BE2C (cell line): ENCODE measurements around the gene SCAMP4.

Experiments used
- DNase-seq: peaks from one replicate; pipeline ENCODE4 v3.0.0-alpha.2; 2020
- H3K27me3 ChIP-seq: fragments of 250-450 bp; sonication (Bioruptor Pico); 2 replicates; pipeline ENCODE4 v1.5.1; 2020; ENCODE audit warnings: mild to moderate bottlenecking
- H3K36me3 ChIP-seq: fragments of 250-450 bp; sonication (Bioruptor Pico); 2 replicates; pipeline ENCODE4 v1.5.1; 2020; ENCODE audit warnings: mild to moderate bottlenecking
- H3K4me1 ChIP-seq: fragments of 250-450 bp; sonication (Bioruptor Pico); 2 replicates; pipeline ENCODE4 v1.5.1; 2020
- H3K4me3 ChIP-seq: 2 replicates; pipeline ENCODE4 v1.5.1; 2011; ENCODE audit warnings: low read depth, low read length
- H3K9me3 ChIP-seq: fragments of 250-450 bp; sonication (Bioruptor Pico); 2 replicates; pipeline ENCODE4 v1.5.1; 2020
- CTCF ChIP-seq: IDR thresholded peaks from 2 replicates; pipeline ENCODE4 v1.5.1; 2012; ENCODE audit warnings: mild to moderate bottlenecking, low read depth, low read length

The SCAMP4 gene

GRCh38 chr19:1932395-1932794, 27.2 kb downstream of the SCAMP4 start:
- no peak for DNase-seq
- 0 out of 2 replicates have a peak, but pooled peaks cover 3% of the 10 kb centered on the region for H3K9me3 ChIP-seq
- no peak for TF ChIP-seq CTCF

DNA sequence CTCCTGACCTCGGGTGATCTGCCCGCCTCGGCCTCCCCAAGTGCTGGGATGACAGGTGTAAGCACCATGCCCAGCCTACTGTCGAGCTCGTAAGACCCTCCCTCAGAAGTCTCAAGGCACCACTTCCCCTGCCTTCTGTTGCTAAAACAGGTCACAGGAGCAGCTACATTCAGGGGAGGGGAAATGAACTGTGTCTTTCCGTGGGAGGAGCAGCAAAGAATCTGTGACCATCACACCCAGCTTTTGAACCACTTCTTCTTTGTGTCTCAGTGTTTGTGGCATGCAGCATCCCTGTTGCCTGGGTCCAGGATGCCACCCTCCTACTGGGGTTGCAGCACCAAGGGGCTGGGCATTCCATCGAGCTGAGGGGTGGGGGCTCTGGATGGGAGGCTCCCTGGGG, 28.0 kb downstream of the SCAMP4 start:
- no peak for DNase-seq
- no peaks in the 10 kb centered on the region; the same call in 1 of the 2 replicates for H3K4me1 ChIP-seq
- no peaks in the 10 kb centered on the region for H3K27me3 ChIP-seq
- no peaks in the 10 kb centered on the region for H3K36me3 ChIP-seq
- TF ChIP-seq CTCF: no peak
- H3K9me3 ChIP-seq: 0 out of 2 replicates have a peak, but pooled peaks cover 3% of the 10 kb centered on the region
- H3K4me3 ChIP-seq: no peak overlapping the region

More at GRCh38 chr19:1932395-1932794, 27.2 kb downstream of the SCAMP4 start:
- no peaks in the 10 kb centered on the region for H3K27me3 ChIP-seq
- H3K36me3 ChIP-seq: no peaks in the 10 kb centered on the region
- H3K4me3 ChIP-seq: no peak overlapping the region
- H3K4me1 ChIP-seq: no peaks in the 10 kb centered on the region; the same call in 1 of the 2 replicates

- Histone ChIP-seq H3K36me3 (no peaks in the 10 kb centered on the region), H3K4me3 (no peak overlapping the region), H3K9me3 (0 out of 2 replicates have a peak, but pooled peaks cover 3% of the 10 kb centered on the region), H3K27me3 (no peaks in the 10 kb centered on the region), H3K4me1 (no peaks in the 10 kb centered on the region; the same call in 1 of the 2 replicates)
- no peak for DNase-seq
- no peak for TF ChIP-seq CTCF
Measured at GRCh38 chr19:1933942-1934341, 28.7 kb downstream of the SCAMP4 start.

DNA sequence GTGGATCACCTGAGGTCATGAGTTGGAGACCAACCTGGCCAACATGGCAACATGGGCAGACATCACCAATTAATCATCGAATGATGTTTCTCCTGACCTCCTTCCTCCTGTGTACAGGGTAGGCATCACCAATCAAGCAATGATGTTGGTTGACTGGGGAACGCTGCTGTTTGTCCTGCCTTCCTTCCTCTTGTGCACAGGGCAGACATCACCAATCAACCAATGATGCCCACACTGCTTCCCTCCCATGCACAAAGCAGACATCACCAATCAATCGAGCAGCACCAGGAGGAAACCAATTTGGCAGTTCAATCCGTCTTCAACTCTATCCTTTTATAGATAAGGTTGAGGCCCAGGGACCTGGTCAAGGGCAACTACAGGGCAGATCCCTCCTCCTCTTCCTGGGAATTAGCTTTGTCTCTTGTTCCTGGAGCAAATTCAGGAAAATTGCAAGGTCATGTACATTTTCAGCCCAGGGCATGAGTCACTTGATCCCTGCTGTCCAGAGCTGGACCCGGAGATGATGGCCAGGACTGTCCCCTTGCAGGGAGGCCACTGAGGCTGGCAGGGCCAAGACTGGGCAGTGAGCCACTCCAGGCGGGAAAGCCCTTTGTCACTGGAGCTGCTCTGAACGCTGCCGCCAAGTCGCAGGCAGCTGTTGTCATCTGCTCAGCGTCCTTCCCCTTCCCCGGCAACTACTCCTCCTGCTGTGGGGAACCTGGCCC, 30.4 kb downstream of the SCAMP4 start:
- H3K4me3 ChIP-seq: no peak overlapping the region
- H3K9me3 ChIP-seq: 0 out of 2 replicates have a peak, but pooled peaks cover 3% of the 10 kb centered on the region
- no peak for TF ChIP-seq CTCF
- no peaks in the 10 kb centered on the region for H3K27me3 ChIP-seq
- DNase-seq: no peak
- no peaks in the 10 kb centered on the region for H3K36me3 ChIP-seq
- no peaks in the 10 kb centered on the region for H3K4me1 ChIP-seq

- no peaks in the 10 kb centered on the region for H3K36me3 ChIP-seq
- 0 out of 2 replicates have a peak, but pooled peaks cover 3% of the 10 kb centered on the region for H3K9me3 ChIP-seq
- no peaks in the 10 kb centered on the region for H3K4me1 ChIP-seq
- H3K27me3 ChIP-seq: no peaks in the 10 kb centered on the region
- H3K4me3 ChIP-seq: no peak overlapping the region
- no peak for TF ChIP-seq CTCF
- DNase-seq: no peak
Measured at GRCh38 chr19:1936430-1936829, 31.2 kb downstream of the SCAMP4 start.

DNA sequence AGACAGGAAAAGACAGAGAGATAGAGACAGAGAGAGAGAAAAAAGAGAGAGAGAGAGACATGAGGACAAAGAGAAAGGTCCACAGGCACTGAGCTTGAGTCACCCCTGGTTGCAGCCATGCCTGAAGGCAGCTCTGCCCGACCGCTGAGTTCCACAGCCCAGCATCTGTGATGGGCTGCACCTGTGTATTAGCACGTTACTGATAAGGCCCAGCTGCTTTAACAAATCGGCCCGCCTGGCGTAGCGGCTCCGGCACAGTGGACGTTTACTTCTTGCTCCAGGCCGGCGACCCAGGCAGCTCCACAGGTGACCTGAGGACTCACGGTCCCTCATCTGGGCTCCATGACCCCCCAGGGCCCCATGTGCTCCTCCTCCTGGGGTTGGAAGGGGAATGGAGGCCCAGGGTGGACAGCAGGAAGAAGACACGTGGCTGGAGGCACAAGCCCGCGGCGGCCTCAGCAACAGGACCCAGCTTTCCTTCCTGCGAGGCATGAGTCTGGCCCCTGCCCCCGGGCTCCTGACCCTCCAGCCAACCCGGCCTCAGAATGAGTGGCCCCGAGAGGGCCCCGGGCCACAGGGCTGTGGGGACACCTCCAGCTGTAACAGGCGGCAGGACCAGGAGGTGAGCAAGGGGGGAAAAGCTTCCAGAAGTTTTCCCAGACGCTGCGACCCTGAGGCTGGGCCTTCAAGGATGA, 31.9 kb downstream of the SCAMP4 start:
- no peaks in the 10 kb centered on the region for H3K36me3 ChIP-seq
- DNase-seq: no peak
- H3K9me3 ChIP-seq: no peaks in the 10 kb centered on the region
- no peak overlapping the region for H3K4me3 ChIP-seq
- no peaks in the 10 kb centered on the region for H3K4me1 ChIP-seq
- no peak for TF ChIP-seq CTCF
- H3K27me3 ChIP-seq: no peaks in the 10 kb centered on the region
